H1 (cell line): ENCODE measurements around the gene ARMC9. TPM values are rescaled to one million over a fixed set of nuclear protein-coding genes. Genes with fewer than 3 reads are reported as not detected.

Experiments
- CTCF ChIA-PET: fragments of 300-600 bp; sonication (Branson Sonifier 250); formaldehyde crosslinking; loops from one replicate; lab custom pipeline; 2021; ENCODE audit not compliant: partially characterized antibody; lab: Charles Lee
- POLR2A ChIA-PET: fragments of 300-600 bp; sonication (Branson Sonifier 250); formaldehyde crosslinking; loops from one replicate; lab custom pipeline; 2021; ENCODE audit warnings: inconsistent platforms; ENCODE audit not compliant: partially characterized antibody; lab: Charles Lee
- DNase-seq, 2 experiments: peaks; one replicate each; pipeline versions ENCODE4 v3.0.0 to v3.0.0-alpha.2; 2010 to 2022; ENCODE audit warnings: low spot score in 2 of 2, low read depth in 1 of 2, mixed read lengths in 1 of 2
- FAIRE-seq: peaks from 2 replicates; lab custom pipeline; 2011; peaks lifted over from hg19 to GRCh38; lab: Jason Lieb, UNC
- H2AFZ ChIP-seq: 2 replicates; pipeline ENCODE4 v1.8.1; 2012; ENCODE audit warnings: low read length, inconsistent platforms
- H2AK5ac ChIP-seq: 2 replicates; pipeline ENCODE4 v1.6.1; 2013; ENCODE audit warnings: low read depth, low read length
- H2BK120ac ChIP-seq: replicated peaks from 2 replicates; pipeline ENCODE3; 2013; ENCODE audit warnings: low read depth, low read length, inconsistent platforms
- H2BK12ac ChIP-seq: 2 replicates; pipeline ENCODE4 v1.6.1; 2013; ENCODE audit warnings: low read depth, low read length
- H2BK15ac ChIP-seq: 2 replicates; pipeline ENCODE4 v1.6.1; 2013; ENCODE audit warnings: low read length
- H2BK20ac ChIP-seq: 2 replicates; pipeline ENCODE4 v1.6.1; 2013; ENCODE audit warnings: low read length
- H2BK5ac ChIP-seq: 2 replicates; pipeline ENCODE4 v1.6.1; 2013; ENCODE audit warnings: low read depth, low read length
- H3K14ac ChIP-seq: 2 replicates; pipeline ENCODE4 v1.6.1; 2013; ENCODE audit warnings: inconsistent platforms; ENCODE audit not compliant: insufficient read length
- H3K18ac ChIP-seq: 2 replicates; pipeline ENCODE4 v1.6.1; 2013; ENCODE audit warnings: low read length; ENCODE audit errors: extremely low read depth
- H3K23ac ChIP-seq: 2 replicates; pipeline ENCODE4 v1.6.1; 2013; ENCODE audit warnings: inconsistent platforms; ENCODE audit not compliant: insufficient read length
- H3K23me2 ChIP-seq: 2 replicates; pipeline ENCODE4 v1.6.1; 2013; ENCODE audit warnings: low read depth, low read length
- H3K27ac ChIP-seq: 2 replicates; pipeline ENCODE4 v1.6.1; 2011; ENCODE audit warnings: low read depth, low read length, inconsistent platforms
- H3K27me3 ChIP-seq, 4 experiments: replicated peaks in 1 of 4; 1 replicate in 1 of 4; 2 replicates in 3 of 4; pipeline versions ENCODE4 v1.6.1 to v1.8.1; 2011 to 2013; ENCODE audit warnings: low read length in 3 of 4, mild to moderate bottlenecking in 3 of 4, inconsistent platforms in 2 of 4, mixed read lengths in 2 of 4, moderate library complexity in 1 of 4; ENCODE audit not compliant: control insufficient read depth in 3 of 4, insufficient read depth in 3 of 4; ENCODE audit errors: extremely low read depth in 1 of 4
- H3K36me3 ChIP-seq, 4 experiments: 2 replicates each; pipeline versions ENCODE4 v1.6.1 to v1.8.1; 2011 to 2013; ENCODE audit warnings: mild to moderate bottlenecking in 4 of 4, low read length in 3 of 4, moderate library complexity in 2 of 4, control low read depth in 1 of 4, inconsistent platforms in 1 of 4; ENCODE audit not compliant: insufficient read depth in 4 of 4, control insufficient read depth in 2 of 4
- H3K4ac ChIP-seq: replicated peaks from 2 replicates; pipeline ENCODE3; 2013; ENCODE audit warnings: low read length, low read depth, mixed read lengths, inconsistent platforms; ENCODE audit not compliant: insufficient read length
- H3K4me1 ChIP-seq, 4 experiments: replicated peaks in 1 of 4; 1 replicate in 1 of 4; 2 replicates in 3 of 4; pipeline versions ENCODE4 v1.6.1 to v1.8.1; 2011 to 2013; ENCODE audit warnings: low read length in 3 of 4, inconsistent platforms in 2 of 4, mixed read lengths in 1 of 4; ENCODE audit not compliant: insufficient read depth in 4 of 4, control insufficient read depth in 3 of 4
- H3K4me2 ChIP-seq, 2 experiments: 2 replicates each; pipeline versions ENCODE4 v1.6.1 to v1.8.1; 2011 to 2013; ENCODE audit warnings: low read depth in 2 of 2, low read length in 2 of 2, control low read depth in 1 of 2, inconsistent platforms in 1 of 2, mild to moderate bottlenecking in 1 of 2; ENCODE audit not compliant: insufficient read depth in 1 of 2
- H3K4me3 ChIP-seq, 4 experiments: fragments of 200-600, 300-600 bp in 1 of 4; sonication (generic), shearing (Covaris generic), sonication (Bioruptor Twin) in 1 of 4; 2 replicates each; pipeline versions ENCODE4 v1.5.1 to v1.8.1; 2011 to 2016; ENCODE audit warnings: low read length in 4 of 4, low read depth in 3 of 4, control low read depth in 2 of 4, inconsistent platforms in 2 of 4, mild to moderate bottlenecking in 2 of 4, mixed read lengths in 1 of 4, moderate library complexity in 1 of 4; ENCODE audit not compliant: insufficient read depth in 2 of 4; ENCODE audit errors: extremely low read depth in 1 of 4
- H3K56ac ChIP-seq: replicated peaks from 2 replicates; pipeline ENCODE3; 2013; ENCODE audit warnings: low read depth, mild to moderate bottlenecking, mixed read lengths, low read length, inconsistent platforms; ENCODE audit not compliant: insufficient read length
- H3K79me1 ChIP-seq: 2 replicates; pipeline ENCODE4 v1.6.1; 2013; ENCODE audit warnings: low read depth, low read length, control low read depth
- H3K79me2 ChIP-seq, 2 experiments: 2 replicates each; pipeline versions ENCODE4 v1.6.1 to v1.8.1; 2012 to 2013; ENCODE audit warnings: low read length in 2 of 2, mild to moderate bottlenecking in 2 of 2, inconsistent platforms in 1 of 2; ENCODE audit not compliant: insufficient read depth in 2 of 2, control insufficient read depth in 1 of 2
- H3K9ac ChIP-seq, 4 experiments: replicated peaks in 1 of 4; 1 replicate in 1 of 4; 2 replicates in 3 of 4; pipeline versions ENCODE4 v1.6.1 to v1.8.1; 2011 to 2013; ENCODE audit warnings: low read depth in 3 of 4, low read length in 3 of 4, control low read depth in 2 of 4, mild to moderate bottlenecking in 2 of 4, moderate library complexity in 2 of 4, inconsistent platforms in 1 of 4; ENCODE audit errors: extremely low read depth in 1 of 4
- H3K9me3 ChIP-seq, 2 experiments: 2 replicates each; pipeline versions ENCODE4 v1.6.1 to v1.8.1; 2012 to 2013; ENCODE audit warnings: mild to moderate bottlenecking in 2 of 2, moderate library complexity in 2 of 2, control low read depth in 1 of 2, inconsistent platforms in 1 of 2, low read depth in 1 of 2, low read length in 1 of 2, mixed read lengths in 1 of 2; ENCODE audit not compliant: insufficient read depth in 2 of 2
- H4K20me1 ChIP-seq, 2 experiments: replicated peaks in 1 of 2; 2 replicates each; pipeline versions ENCODE3 to v1.8.1; 2011 to 2013; ENCODE audit warnings: inconsistent platforms in 2 of 2, low read length in 2 of 2, mild to moderate bottlenecking in 1 of 2; ENCODE audit not compliant: insufficient read depth in 2 of 2, control insufficient read depth in 1 of 2
- H4K5ac ChIP-seq: 2 replicates; pipeline ENCODE4 v1.6.1; 2013; ENCODE audit warnings: low read length, low read depth, mixed read lengths, inconsistent platforms; ENCODE audit not compliant: insufficient read length
- H4K8ac ChIP-seq: 2 replicates; pipeline ENCODE4 v1.8.0; 2013; ENCODE audit warnings: mild to moderate bottlenecking, moderate library complexity, low read length, inconsistent platforms; ENCODE audit not compliant: insufficient read depth; ENCODE audit errors: extremely low read depth
- H4K91ac ChIP-seq: replicated peaks from 2 replicates; pipeline ENCODE3; 2013; ENCODE audit warnings: low read length, mixed read lengths, inconsistent platforms; ENCODE audit not compliant: insufficient read length
- CHD2 ChIP-seq: IDR thresholded peaks from 2 replicates; pipeline ENCODE4 v1.6.1; 2012; ENCODE audit warnings: low read length, improper control_type of control experiment
- USF2 ChIP-seq: IDR thresholded peaks from 2 replicates; pipeline ENCODE4 v1.6.1; 2011; ENCODE audit warnings: low read length, improper control_type of control experiment
- WGBS, 2 experiments: shearing (Covaris generic) in 1 of 2; methylation state at CpG; one replicate each; pipeline versions ENCODE4 v1.1.6 to v1.1.7; 2013 to 2015; ENCODE audit warnings: low lambda C conversion rate in 2 of 2, mixed read lengths in 2 of 2, inconsistent platforms in 1 of 2, low coverage in 1 of 2, missing lambda C conversion rate in 1 of 2; ENCODE audit not compliant: insufficient replicate concordance in 2 of 2, insufficient coverage in 1 of 2, insufficient read length in 1 of 2; ENCODE audit errors: extremely low coverage in 1 of 2, missing lambda C conversion rate in 1 of 2; 5-methylcytosine and 5-hydroxymethylcytosine counted together
- polyA plus RNA-seq, 7 experiments: library from polyadenylated mRNA; depleted of rRNA in 3 of 7; stranded (reverse) in 5 of 7; unstranded in 2 of 7; fragments of >200 nt in 5 of 7; fragments of 200-250 nt in 2 of 7; gene quantifications; 1 replicate in 5 of 7; 2 replicates in 1 of 7; 4 replicates in 1 of 7; pipeline versions ENCODE4 v1.2.1 to v1.2.3, GENCODE V29; 2011 to 2013; ENCODE audit warnings: missing spikeins in 2 of 7, mixed read lengths in 2 of 7
- total RNA-seq: library from RNA; stranded (reverse); fragmentation: NEBNext Ultra II Directional; extraction: Animal tissue kit (Norgen Biotek cat#: 25700); gene quantifications from 2 replicates; pipeline ENCODE4 v1.2.1, GENCODE V29; 2021

ARMC9 gene
- total and polyA plus RNA-seq, 2 of the 8 experiments (the other 6 are each of a cell fraction or from before 2014, with no cell fraction given), result 23.2 to 36.1 TPM

- POLR2A ChIA-PET, result interaction anchor here (0.5 to 2.3 kb wide), 6 partner anchors 10 to 263 kb away, joined by 3 to 6 read pairs (median 4); no protein-coding TSS in a partner anchor
Measured at GRCh38 chr2:231189571-231190495, 8.6 kb upstream of the ARMC9 start.

More at GRCh38 chr2:231189571-231190495, 8.6 kb upstream of the ARMC9 start:
- Histone ChIP-seq H2AK5ac (peak overlapping the region; percentile 46; the same call in 1 of the 2 replicates), H3K36me3 (no peaks in the 10 kb centered on the region), H3K23ac (no peak overlapping the region), H4K5ac (peak overlapping the region; percentile 17), H3K56ac (no peak overlapping the region), H4K20me1 (no peaks in the 10 kb centered on the region), H2BK20ac (peak overlapping the region; percentile 99; the same call in 1 of the 2 replicates), H3K23me2 (no peaks in the 10 kb centered on the region), H3K9me3 (no peaks in the 10 kb centered on the region), H3K27me3 (no peaks in the 10 kb centered on the region), H3K79me1 (no peaks in the 10 kb centered on the region), H3K27ac (no peak overlapping the region), H3K14ac (no peak overlapping the region), H3K4me1 (peaks cover 0 to 16% (median 10%) of the 10 kb centered on the region in 4 experiments; a peak in 6 of 7 replicates), H3K4ac (peak overlapping the region; percentile 61), H3K4me2 (peak overlapping the region; percentile 58 to 71; a peak in 3 of 4 replicates), H2AFZ (peak overlapping the region; percentile 78), H2BK15ac (peak overlapping the region; percentile 99), H3K4me3 (peak overlapping the region in 1 of 4 experiments; percentile 54; a peak in 2 of 8 replicates), H3K18ac (peak overlapping the region; percentile 80), H4K91ac (peak overlapping the region; percentile 96), H2BK120ac (peak overlapping the region; percentile 88), H3K9ac (no peak overlapping the region), H4K8ac (peak overlapping the region; percentile 93; the same call in 1 of the 2 replicates), H2BK5ac (peak overlapping the region; percentile 92), H2BK12ac (peak overlapping the region; percentile 97; the same call in 1 of the 2 replicates), H3K79me2 (no peaks in the 10 kb centered on the region)
- FAIRE-seq, result peak; percentile 24
- CTCF ChIA-PET, result interaction anchor here (0.6 to 3.3 kb wide), 14 partner anchors 10 to 262 kb away, joined by 3 to 17 read pairs (median 4); no protein-coding TSS in a partner anchor
- TF ChIP-seq CHD2 (no peak), USF2 (0 out of 2 replicates have a peak, but pooled peaks have one; percentile 3)
- WGBS, 2 experiments, result 63% methylated on average over 21 of the region's 22 CpGs; no CpG with 5 or more reads in 1 of the 2 experiments
- no peak for DNase-seq
